Gastrocnemius medialis (tissue), 4 donors: ENCODE measurements around the gene AFF3.

Experiments used
- CTCF ChIP-seq, 5 experiments: fragments of 450-650 bp in 3 of 5; fragments of 200-600 bp in 2 of 5; sonication (generic) in 2 of 5; IDR thresholded peaks in 4 of 5; conservative IDR thresholded peaks in 1 of 5; 1 replicate in 4 of 5; 2 replicates in 1 of 5; pipeline ENCODE4 v1.5.1; 2016 to 2019; ENCODE audit warnings: antibody characterized with exemption in 5 of 5, mild to moderate bottlenecking in 3 of 5, moderate library complexity in 3 of 5
- POLR2A ChIP-seq, 2 donors: fragments of 450-650 bp; IDR thresholded peaks; one replicate each; pipeline ENCODE4 v1.6.1; 2017; ENCODE audit warnings: antibody characterized with exemption in 2 of 2, mild to moderate bottlenecking in 2 of 2, moderate library complexity in 2 of 2

GRCh38 chr2:99925960-99926359 is 216.4 kb downstream of the AFF3 start:
- TF ChIP-seq CTCF (IDR thresholded peaks at IDR 0.05 in 4 of 5, conservative IDR thresholded peaks at IDR 0.05 in 1 of 5) (no peak), POLR2A (IDR thresholded peaks at IDR 0.05) (no peak)
